NCI-H128 (cell line): ENCODE data around the gene CCDC158.
"Not testable (repeated sequence)": the region's sequence is repeated elsewhere in the genome, so short reads cannot be mapped to it uniquely, and the experiment has no call there.

Experiments used
- DNase-seq: peaks from one replicate; lab custom pipeline; 2025; ENCODE audit not compliant: unreplicated experiment; lab: John Stamatoyannopoulos, UW

CCDC158 gene

GRCh38 chr4:76282941-76283689 lies 137.8 kb downstream of the CCDC158 start:
- DNase-seq: no peak

DNA sequence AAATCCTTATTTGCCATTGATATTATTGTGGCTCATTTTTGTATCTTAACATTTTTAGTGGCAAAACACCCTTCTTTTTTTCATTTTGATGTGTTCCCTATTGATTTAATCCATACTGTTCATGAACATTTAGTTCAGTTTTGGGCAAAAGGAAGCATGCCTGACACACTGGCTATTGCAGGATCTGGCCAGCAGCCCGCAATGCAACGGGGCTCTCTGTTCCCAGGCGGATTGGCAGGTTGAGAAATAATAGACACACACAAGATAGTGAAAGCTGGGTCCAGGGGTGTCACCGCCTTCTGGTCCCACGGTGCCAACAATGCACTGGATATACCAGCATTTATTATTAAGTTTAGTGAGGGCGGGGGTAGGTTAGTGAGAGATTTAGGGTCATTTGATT lies 139.3 kb downstream of the CCDC158 start:
- DNase-seq: not testable (repeated sequence)

GRCh38 chr4:76280488-76281441 lies 140.2 kb downstream of the CCDC158 start:
- no peak for DNase-seq

- no peak for DNase-seq
Observed at GRCh38 chr4:76279462-76279861, 141.5 kb downstream of the CCDC158 start.

DNA sequence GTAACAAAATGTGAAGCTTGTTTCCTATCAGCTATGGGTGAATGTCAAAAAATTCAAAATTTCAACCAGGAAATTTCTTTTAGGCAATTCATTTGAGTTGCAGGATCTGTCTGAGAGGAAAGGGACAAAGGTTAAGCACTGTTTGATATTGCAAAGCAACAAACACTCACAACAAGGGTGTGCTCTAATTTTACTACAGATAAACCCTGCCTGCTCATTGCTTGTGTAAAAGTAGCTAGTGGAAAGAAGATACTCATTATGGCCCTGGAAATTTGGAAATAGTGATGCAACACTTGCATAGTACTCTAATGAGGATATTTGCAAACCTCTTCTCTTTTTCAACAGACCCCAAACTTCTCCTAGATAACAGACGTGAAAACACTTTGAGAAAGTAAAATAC lies 142.4 kb downstream of the CCDC158 start:
- no peak for DNase-seq

DNA sequence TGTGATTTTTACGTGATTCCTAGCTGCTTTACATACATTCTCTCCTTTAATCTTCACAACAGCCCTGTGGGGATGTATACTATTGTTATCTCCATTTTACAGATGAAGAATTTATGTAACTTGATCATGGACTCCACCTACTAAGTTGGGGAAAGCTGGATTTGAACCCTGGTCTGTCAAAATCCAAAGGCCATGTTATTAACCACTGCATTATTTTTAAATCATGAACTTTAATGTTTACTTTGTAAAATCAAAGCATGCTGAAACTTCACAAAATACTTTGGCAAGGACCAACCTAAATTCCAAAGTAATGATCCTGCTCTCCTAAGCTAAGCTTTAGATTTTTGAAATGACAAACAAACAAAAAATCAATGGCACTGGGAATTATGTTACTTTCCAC lies 143.3 kb downstream of the CCDC158 start:
- DNase-seq: no peak

DNA sequence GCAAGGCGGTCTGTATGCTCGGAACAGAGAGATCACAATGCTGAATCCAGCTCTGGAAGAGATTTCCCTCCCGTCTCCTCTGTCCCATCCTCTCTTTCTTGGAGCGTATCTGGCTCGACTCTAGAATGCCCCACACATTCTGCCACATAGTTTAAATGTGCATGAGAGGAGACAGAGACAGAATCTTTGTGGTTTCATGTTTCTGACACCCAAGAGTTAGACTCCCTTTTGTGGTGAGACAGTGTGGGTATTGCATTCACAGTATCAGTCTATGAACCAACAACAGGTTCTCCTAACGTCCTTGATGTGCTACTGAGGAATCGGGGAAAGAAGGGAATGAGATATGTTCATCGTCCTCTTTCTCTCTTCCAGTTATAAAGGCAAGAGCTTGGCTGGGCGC lies 144.1 kb downstream of the CCDC158 start:
- no peak for DNase-seq

GRCh38 chr4:76275486-76276124 lies 145.3 kb downstream of the CCDC158 start:
- no peak for DNase-seq

- DNase-seq: no peak
Observed at GRCh38 chr4:76272999-76273398, 147.9 kb downstream of the CCDC158 start.

DNA sequence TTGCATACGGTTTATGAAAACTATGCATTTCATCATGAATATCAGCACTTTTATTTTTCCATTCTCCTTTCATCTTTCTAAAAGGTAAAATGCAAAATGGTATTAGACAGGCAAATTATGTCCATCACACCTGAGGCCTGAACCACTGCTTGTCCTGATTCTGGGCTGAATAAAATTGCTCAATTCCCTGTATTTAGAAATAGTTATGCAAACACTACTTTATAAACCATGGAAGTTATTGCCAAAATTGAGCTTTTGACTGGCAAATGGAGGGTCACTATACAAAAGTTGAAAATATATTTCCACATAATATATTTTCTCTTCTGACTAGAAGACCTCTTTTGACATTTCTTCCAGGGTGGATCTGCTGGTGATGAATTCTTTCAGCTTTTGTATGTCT lies 148.4 kb downstream of the CCDC158 start:
- DNase-seq: no peak

GRCh38 chr4:76272073-76272472 lies 148.9 kb downstream of the CCDC158 start:
- no peak for DNase-seq

GRCh38 chr4:76271248-76271647 lies 149.7 kb downstream of the CCDC158 start:
- no peak for DNase-seq

DNA sequence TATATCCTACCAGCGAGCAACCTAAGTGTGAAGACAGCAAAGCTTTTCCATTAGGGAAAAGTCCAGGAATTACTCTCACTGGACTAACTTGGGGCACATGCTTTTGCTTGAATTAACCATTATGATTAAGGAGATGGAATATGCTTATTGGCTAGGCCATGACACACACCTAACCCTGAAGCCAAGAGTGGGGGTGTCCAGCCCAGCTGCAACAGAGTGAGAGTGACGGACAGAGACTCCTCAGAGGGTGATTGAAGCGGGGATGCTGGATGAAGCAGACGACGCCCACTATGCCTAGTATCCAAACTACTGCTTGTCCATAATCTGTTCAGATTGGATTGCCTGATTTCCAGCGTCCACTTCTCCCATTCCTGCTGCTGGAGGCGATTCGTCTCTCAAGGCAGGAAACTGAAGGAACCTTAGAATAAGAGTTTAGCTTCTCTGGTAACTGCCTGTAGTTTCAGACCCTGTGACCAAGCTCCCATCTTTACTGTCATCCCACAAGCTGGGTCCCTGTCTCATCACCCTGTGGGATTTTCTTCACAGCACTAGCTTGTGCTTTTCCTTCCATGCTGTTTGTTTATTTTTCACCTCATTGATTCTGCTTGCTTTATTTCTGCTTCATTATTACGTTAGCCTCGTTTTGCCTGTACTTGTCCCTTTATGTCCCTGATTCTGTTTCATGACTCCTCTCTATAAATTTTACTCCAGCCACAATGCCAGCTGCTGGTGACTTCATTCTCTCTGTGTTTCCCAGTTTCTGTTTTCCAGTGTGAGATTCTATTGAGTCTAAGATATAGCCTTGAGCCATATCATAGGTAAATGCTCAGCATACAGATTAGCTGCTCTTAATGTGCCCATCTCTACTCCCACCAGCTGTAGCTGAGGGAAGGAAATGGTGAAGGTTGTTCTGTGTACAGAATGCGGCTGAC lies 150.4 kb downstream of the CCDC158 start:
- no peak for DNase-seq

DNA sequence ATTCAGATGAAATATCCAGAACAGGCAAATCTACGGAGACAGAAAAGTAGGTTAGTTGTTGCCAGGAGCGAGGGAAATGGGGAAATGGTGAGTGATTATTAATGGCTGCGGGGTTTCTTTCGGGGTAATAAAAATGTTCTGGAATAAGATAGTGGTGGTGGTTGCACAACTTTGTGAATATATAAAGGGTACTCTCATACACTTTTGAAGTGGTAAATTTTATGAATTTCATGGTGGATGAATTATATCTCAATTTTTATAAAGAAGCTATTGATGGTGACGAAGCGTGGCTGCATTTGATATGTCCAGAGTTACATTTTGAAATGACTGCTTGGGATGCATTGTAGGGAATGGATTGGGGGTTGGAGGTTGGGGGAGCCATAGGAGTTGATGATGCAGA lies 153.1 kb downstream of the CCDC158 start:
- DNase-seq: no peak

DNA sequence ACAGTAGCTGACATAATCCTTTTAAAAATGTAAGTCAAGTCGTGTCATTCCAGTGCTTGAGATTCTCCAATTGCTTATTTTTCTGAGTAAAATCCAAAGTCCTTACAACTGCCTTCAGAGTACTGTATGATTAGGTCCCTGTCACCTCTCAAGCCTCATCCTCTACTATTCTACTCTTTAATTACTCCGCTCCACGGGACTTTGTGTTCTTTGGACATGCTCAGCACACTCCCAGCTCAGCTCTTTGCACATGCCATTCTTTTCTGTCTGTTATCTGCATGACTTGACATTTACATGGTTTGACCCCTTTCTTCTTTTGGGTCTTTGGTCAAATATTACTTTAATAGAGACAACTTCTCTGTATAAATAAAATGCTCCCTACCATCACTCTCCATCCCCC lies 154.3 kb downstream of the CCDC158 start:
- DNase-seq: no peak

DNA sequence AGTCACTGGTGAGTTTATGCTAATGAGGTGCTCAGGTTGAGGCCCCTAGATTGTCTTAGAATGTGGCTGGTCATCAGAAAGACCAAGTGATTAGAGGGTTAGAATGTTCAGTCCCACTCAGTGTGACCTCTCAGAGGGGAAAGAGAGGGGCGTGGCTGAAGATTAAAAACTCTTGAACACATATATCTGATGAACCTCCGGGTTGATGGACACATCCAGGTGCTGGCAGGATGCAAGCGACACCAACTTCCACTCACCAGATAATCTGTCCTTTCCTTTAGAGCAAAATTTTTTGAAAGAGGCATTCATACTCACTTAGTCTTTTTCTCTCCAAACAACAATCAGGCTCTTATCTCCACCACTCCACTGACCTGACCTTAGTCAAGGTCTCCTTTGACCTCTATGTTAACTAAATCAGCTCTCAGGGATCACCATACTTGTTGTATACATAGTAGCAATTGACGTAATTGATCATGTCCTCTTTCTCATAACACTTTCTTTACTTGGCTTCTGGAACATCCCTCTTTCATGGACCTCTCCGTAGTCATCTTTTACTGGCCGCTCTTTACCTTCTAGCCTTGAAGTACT lies 155.2 kb downstream of the CCDC158 start:
- DNase-seq: no peak
